GM19455 (cell line): Measurements from ENCODE around the gene YIPF7.

Experiments used
- ATAC-seq: cut with Tn5 transposase; IDR thresholded peaks from one replicate; pipeline ENCODE4 v1.9.1; 2021; ENCODE audit not compliant: unreplicated experiment

YIPF7 gene

DNA sequence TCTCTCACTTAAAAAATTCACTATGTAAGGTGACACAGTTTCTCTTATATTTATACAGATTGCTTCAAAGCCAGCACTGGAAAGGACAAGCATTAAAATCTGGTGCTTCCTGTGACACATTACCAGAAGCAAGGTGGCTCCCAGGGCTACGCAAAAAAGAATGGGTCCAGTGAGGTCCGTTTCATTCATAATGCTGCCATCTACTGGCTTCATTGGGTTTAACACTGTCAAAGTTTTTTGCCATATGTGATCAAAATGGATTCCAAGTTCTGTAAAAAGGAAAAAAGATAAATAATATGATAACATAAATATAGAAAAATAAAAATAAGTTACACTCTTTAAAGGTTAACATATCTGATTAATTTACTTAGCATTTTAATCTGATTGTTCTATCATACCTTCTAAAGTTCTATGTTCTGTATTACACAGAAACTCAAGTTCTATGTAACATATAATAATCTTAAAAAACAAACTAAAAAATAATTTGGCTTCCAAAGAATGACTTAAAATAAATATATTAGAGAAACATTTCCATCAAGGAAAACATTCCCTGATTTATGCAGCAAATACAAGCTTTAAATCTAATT, 22.1 kb downstream of the YIPF7 start:
- ATAC-seq = peak; percentile 96

DNA sequence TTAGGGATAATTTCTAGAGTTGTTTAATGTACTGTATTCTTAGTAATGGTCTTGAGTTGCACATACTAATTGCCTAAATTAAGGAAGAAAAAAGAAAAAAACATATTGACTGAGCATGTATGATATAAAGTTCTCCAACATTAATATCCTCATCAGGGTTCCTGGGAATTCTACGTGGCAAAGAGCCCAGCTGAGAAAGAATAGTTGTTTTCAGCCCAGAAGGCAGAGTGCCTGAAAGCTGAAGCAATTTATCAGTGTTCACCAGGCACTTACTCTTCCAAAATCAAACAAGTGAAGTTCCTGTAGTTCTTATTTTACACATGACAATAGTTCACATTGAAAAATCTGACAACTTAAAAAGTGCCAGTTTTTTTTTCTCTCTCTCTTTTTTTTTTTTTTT, 27.7 kb downstream of the YIPF7 start:
- no peak for ATAC-seq

DNA sequence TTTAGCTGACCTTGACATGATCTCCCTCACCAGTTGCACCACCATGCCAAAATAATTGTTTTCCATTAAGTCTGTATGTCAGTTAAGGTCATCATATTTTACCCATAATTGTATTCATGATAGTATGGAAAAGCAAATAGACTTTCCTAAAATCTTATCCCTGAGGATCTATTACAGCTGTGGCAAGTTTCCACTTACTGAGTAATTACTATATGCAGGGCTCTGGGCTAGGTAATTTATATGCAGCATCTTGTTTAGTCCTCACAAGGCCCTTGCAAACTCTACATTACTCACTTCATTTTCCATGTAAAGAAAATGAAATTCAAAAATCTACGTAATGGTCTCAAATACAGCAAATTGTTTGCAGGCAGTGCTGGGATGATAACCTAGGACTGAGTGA, 34.8 kb downstream of the YIPF7 start:
- no peak for ATAC-seq

DNA sequence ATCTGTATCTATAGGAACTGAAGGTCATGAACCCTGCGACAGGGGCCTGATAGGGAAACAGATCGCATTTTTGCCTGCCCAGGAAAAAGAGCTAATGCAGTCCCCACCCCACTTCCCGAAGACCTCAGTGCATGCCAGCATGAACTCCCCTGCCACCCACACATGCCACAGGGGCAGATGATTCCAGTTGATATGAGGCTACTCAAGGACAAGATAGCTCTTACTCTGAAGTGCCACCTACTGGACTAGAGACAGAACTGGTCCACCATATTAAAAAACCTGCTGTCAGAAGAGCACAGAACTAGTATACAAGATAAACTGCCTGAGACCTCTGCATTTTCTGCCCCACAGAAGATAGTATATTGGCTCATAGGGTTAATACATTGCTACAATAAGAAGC, 68.0 kb downstream of the YIPF7 start:
- ATAC-seq = no peak

DNA sequence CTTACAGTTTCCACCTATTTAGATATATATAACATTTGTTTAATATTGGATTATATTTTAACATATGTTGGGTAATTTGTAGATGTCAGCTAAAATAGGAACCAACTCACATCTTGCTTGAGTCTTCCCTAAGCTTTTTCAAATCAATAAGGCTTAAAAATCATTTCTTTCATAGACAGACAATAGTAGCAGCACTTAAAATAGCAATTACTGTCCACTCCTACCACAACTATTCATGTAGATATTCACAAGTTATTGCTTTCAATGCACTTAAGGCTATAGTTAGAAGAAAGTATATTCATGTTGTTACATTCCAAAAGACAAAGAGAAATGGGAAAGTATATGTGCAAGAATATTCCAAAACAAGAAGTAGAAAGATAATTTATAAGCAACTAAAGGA, 71.2 kb downstream of the YIPF7 start:
- no peak for ATAC-seq

DNA sequence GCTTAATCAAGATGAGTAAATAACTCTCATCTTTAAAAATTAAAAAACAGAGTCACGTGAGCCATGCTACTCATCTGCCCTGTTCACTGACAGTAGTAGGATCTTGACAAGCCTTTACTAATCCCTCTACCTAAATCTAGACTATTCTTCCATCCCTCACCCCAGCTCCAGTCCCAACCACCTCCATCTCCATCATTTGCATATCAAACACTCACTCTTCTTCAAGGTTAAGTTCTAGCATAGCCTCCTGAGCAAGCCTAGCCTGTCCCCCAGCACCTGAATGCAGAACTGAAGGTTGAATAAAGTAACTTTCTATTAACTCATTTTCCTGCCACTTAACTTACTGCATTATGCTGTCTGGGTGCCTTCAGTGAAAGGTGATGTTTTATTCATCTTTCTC, 72.5 kb downstream of the YIPF7 start:
- ATAC-seq = no peak
